Stimulated activated CD8-positive, alpha-beta memory T cell treated with anti-CD3 and anti-CD28 coated beads, Interleukin-15, amount 100 ng/mL, for 1 hour (primary cell): ENCODE results near the gene TPSD1.
"Not testable (repeated sequence)": the region's sequence is repeated elsewhere in the genome, so short reads cannot be mapped to it uniquely, and the experiment has no call there.

Source experiments
- DNase-seq: peaks from one replicate; pipeline ENCODE4 v3.0.0-alpha.2; 2020; ENCODE audit warnings: low read depth

TPSD1 gene

GRCh38 chr16:1281517-1281916 lies 25.6 kb downstream of the TPSD1 start:
- DNase-seq: no peak

- DNase-seq: no peak
Observed at GRCh38 chr16:1282324-1282973, 26.6 kb downstream of the TPSD1 start.

DNA sequence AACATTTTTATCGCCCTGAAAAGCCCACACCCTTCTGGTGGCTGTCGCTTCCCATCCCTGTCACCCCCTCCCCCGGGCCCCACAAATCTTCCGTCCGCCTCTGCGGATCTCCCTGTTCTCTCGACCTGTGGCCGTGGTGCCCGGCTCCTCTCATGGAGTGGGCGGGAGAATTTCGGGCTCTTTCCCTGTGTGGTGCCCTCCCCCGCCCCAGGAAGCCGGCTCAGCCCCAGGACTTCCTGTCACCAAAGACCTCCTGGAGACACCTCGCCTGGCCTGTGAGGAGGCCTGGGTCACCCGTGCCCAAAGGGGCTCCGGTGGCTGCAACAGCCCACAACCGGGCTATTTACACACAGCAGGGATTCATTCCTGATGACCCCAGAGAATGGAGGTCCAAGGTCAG lies 27.4 kb downstream of the TPSD1 start:
- no peak for DNase-seq

DNA sequence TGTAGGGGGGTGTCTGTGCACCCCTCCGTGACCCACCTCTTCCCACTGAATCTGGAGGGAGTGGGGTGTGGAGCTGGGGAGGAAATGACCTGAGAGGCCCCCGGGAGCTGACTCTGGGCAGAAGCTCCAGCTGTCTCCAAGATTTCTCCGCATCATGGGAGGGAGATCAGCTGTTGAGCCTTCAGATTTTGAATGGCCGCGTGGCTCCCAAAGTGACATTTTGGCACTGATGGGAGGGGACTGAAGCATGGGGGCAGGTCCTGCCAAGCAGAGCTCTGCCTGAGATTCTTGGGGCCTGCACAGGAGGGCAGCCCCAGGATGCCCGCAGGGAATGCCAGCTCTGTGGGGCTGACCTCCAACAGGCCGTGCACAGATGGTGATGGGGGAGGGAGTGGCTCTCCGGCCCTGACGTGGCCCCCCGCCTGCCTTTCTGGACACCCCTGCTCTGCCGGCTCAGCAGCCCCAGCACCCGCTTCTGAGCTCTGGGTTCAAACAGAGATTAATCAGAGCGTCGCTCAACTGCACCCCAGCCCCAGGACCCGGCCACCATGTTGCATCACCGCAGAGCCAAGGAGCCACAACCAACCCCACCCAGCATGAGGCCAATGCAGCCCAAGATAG lies 28.2 kb downstream of the TPSD1 start:
- DNase-seq: no peak

DNA sequence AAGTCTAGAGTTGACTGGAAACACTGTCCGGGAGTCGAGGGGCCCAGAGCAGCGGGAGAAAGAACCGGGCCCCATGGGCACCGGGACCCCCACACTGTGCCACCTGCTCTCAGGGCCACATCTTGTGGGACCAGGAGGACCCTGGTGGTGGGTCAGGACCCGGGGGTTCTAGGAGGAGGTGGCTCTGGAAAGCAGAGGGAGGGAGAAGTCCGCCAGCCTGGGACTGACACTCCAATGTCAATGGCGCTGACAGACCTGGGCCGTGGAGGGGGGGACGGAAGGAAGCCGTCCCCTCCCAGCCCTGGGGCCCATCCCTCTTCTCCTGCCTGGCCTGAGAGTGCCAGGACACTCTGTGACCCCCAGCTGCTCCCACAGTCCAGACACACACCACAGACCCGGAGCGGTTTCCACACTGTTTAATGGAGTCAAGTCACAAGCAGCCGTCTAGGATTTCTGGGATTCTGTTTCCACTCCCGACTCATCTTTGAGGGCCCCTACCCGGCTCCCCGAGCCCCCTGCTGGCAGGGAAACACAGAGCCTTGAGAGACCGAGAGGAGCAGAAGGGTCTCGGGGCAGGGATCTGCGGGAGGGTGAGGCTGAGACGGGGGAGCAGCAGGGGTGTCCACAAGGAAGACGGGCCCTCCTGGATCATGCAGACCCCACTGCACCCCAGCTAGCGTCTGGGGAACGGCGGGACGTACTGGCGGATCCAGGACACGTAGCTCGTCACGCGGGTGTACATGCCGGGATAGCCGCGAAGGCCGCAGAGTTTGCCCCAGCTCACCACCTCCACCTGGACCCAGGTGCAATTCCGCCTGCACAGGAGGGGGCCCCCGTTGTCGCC lies 30.0 kb downstream of the TPSD1 start:
- no peak for DNase-seq

DNA sequence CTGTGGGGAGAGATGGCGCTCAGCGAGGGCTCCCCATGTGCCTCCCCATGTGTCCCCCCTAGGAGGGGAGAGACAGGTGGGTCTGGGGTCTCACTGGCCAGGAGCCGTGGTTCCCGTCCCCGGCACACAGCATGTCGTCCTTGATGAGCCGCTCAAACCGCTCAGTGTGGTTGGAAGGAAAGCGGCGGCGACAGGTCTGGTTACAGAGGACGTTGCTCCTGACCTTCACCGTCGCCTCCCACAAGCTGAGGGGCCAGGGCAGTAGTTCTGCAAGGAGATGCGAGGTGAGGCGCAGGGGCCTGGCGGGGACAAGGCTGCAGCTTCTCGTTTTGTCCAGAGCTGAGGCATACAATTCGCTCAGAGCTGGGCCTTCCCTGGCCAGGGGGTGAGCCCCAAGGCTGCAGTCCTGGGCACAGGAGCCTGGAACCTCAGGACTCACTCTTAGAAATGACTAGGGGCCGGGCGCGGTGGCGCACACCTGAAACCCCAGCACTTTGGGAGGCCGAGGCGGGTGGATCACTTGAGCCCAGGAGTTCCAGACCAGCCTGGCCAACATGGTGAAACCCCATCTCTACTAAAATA lies 30.7 kb downstream of the TPSD1 start:
- DNase-seq: no peak

- no peak for DNase-seq
Observed at GRCh38 chr16:1287982-1288670, 32.3 kb downstream of the TPSD1 start.

DNA sequence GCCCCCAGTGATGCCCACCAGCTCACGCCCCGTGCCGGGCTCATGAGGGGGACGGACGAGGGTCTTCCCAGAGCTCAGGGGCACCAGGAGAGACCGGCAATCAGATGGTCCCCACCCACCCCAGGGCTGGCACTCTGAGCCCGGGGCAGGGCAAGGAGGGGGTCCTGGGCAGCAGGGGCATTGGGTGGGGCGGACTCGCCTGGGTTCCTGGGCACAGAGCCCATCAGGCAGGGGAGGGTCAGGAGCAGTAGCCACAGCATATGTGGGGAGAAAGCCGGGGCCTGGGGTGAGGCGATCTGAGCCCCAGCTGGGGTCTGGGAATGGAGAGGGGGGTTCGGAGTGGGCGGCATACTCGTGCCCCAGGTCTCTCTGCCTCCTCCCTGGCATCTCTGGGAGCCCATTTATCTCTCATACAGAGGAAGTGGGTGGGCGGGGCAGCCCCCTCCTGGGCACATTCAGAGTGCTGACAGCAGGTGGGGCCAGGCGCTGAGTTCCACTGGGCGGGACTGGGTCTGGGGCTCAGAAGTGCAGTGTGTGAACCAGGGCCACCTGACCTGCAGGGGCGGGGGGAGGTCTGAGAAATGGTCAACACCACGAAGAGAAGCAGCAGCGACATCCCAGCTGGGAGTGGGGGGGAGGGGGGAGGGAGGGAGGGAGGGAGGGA lies 33.1 kb downstream of the TPSD1 start:
- DNase-seq: no peak

DNA sequence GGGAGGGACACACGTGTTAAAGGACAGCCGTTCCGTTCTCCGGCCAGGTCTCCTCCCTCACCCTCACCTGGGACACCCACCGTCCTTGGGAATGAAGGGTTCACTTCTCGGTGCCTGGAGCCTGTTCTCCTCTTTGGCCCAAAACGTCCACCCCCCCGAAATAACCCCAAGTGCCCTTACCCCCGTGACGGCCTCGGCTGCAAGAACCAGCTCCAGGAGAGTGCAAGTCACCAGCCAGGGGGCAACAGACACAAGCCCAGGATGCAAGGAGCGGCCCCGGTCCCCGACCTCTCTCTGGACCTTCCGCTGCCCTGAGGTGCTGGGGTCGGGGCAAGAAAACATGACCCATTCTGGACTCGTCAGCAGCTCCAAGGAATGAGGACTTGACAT lies 33.6 kb downstream of the TPSD1 start:
- DNase-seq: no peak

- DNase-seq: no peak
Observed at GRCh38 chr16:1290063-1290501, 34.2 kb downstream of the TPSD1 start.

- no peak for DNase-seq
Observed at GRCh38 chr16:1290860-1291575, 35.1 kb downstream of the TPSD1 start.

GRCh38 chr16:1291576-1291974 lies 35.7 kb downstream of the TPSD1 start:
- DNase-seq: no peak

DNA sequence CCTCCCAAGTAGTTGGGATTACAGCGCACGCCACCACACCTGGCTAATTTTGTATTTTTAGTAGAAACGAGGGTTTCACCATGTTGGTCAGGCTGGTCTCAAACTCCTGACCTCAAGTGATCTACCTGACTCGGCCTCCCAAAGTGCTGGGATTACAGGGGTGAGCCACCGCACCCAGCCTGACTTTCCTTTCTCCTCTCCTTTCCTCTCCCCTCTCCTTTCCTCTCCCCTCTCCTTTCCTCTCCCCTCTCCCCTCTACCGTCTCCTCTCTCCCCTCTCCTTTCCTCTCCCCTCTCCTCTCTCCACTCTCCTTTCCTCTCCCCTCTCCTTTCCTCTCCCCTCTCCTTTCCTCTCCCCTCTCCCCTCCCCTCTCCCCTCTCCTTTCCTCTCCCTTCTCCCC lies 36.3 kb downstream of the TPSD1 start:
- DNase-seq: not testable (repeated sequence)

- not testable (repeated sequence) for DNase-seq
Observed at GRCh38 chr16:1292808-1293207, 36.9 kb downstream of the TPSD1 start.

- no peak for DNase-seq
Observed at GRCh38 chr16:1293921-1294656, 38.2 kb downstream of the TPSD1 start.

DNA sequence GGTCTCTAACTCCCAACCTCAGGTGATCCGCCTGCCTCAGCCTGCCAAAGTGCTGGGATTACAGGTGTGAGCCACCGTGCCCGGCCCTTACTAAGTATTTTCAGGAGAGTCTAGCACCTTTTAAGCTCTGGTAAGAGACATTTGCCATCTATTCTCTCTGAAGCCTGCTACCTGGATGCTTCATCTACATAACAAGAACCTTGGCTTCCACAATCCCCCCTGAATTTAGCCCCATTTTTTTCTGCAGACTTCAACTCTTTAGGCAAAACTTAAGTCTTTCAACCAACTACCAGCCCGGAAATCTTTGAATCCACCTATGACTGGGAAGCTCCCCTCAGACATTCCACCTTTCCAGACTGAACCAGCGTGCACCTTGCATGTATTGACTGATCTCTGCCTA lies 39.6 kb downstream of the TPSD1 start:
- no peak for DNase-seq

DNA sequence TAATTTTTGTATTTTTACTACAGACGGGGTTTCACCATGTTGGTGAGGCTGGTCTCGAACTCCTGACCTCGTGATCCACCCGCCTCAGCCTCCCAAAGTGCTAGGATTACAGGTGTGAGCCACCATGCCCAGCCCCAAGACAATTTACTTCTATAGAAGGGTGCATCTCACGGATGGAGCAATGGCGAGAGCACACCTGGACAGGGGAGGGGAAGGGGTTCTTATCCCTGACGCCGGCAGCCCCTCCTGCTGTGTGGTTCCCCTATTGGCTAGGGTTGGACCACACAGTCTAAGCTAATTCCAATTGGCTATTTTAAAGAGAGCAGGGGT lies 40.8 kb downstream of the TPSD1 start:
- DNase-seq: not testable (repeated sequence)

DNA sequence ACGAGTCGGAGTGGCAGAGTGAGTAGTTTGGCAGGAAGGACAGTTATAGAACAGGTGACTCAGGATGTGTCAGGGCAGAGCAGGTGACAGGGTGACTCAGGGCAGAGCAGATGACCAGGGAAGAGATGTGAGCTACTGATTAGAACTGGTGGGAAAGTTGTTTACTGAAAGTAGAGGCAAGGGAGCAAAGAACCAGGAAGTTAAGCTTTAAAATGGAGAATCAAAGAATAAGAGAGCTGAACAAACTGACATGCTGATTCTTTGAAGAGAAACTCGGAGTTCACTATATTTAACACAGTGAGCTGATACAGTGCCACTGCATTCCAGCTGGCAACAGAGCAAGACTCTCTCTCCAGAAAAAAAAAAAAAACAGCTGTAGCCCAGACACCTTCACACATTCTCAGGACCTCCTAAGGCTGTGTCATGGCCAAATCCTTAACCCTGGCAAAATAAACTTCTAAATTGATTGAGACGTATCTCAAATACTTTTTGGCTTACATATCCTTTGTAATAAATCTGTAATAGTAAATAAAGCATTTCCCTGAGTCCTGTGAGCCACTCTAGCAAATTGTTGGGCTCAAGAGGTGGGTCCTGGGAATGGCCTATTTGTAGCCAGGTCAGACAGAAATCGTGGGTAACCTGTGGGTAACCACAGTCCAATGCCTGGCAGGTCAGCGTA lies 41.3 kb downstream of the TPSD1 start:
- DNase-seq: no peak

- DNase-seq: no peak
Observed at GRCh38 chr16:1298406-1298805, 42.5 kb downstream of the TPSD1 start.
